Gastrocnemius medialis (tissue), 4 donors: Measurements from ENCODE around the gene LARGE1. TPM values are rescaled to one million over a fixed set of nuclear protein-coding genes. Genes with fewer than 3 reads are reported as not detected.

ENCODE experiments used
- ATAC-seq, 2 donors: fragments of 150-250 bp; one replicate each; pipeline ENCODE4 v1.9.1; 2016
- DNase-seq, 2 donors: peaks; one replicate each; pipeline ENCODE4 v3.0.0-alpha.2; 2019
- H3K27ac ChIP-seq, 4 donors: fragments of 200-600 bp; sonication (generic); 1 replicate in 1 of 4; 2 replicates in 3 of 4; pipeline ENCODE4 v1.5.1; 2016 to 2018; ENCODE audit warnings: mild to moderate bottlenecking in 2 of 4, moderate library complexity in 1 of 4
- H3K27me3 ChIP-seq, 3 donors: fragments of 200-600 bp; sonication (generic) in 2 of 3; 1 replicate in 1 of 3; 2 replicates in 2 of 3; pipeline versions ENCODE4 v1.5.1 to v1.6.0; 2016 to 2019; ENCODE audit warnings: mild to moderate bottlenecking in 1 of 3, moderate library complexity in 1 of 3
- H3K36me3 ChIP-seq, 2 donors: fragments of 200-600 bp; sonication (generic) in 1 of 2; one replicate each; pipeline ENCODE4 v1.5.1; 2017 to 2018
- H3K4me1 ChIP-seq, 2 donors: fragments of 200-600 bp; sonication (generic) in 1 of 2; one replicate each; pipeline ENCODE4 v1.5.1; 2016 to 2017; ENCODE audit warnings: mild to moderate bottlenecking in 2 of 2
- H3K4me3 ChIP-seq, 4 donors: fragments of 200-600 bp; sonication (generic) in 3 of 4; 1 replicate in 1 of 4; 2 replicates in 3 of 4; pipeline ENCODE4 v1.5.1; 2016 to 2019; ENCODE audit warnings: mild to moderate bottlenecking in 2 of 4
- H3K9me3 ChIP-seq, 3 donors: fragments of 200-600 bp; sonication (generic) in 2 of 3; 1 replicate in 1 of 3; 2 replicates in 2 of 3; pipeline ENCODE4 v1.5.1; 2016 to 2019
- POLR2A ChIP-seq, 2 donors: fragments of 450-650 bp; IDR thresholded peaks; one replicate each; pipeline ENCODE4 v1.6.1; 2017; ENCODE audit warnings: antibody characterized with exemption in 2 of 2, mild to moderate bottlenecking in 2 of 2, moderate library complexity in 2 of 2
- in situ Hi-C, 4 donors: fragments of 200-750 bp; cut with MboI; loops; one replicate each; pipeline versions ENCODE4 v1.15.0 to v1.8.0; 2017; ENCODE audit warnings: low sequenced_read_pairs in 4 of 4
- intact Hi-C: fragments of 100-400 bp; cut with DNase I; formaldehyde crosslinking; loops from one replicate; pipeline ENCODE4 v1.15.1; 2023; ENCODE audit warnings: low total_unique reads
- total RNA-seq, 4 donors: library from RNA; depleted of rRNA; stranded (reverse); fragments of >200 nt; gene quantifications; one replicate each; pipeline versions ENCODE4 v1.1.0 to v1.2.3, GENCODE V29; 2016
- TF ChIP-seq, protein P1 (sequence below), 5 experiments: fragments of 450-650 bp in 3 of 5; fragments of 200-600 bp in 2 of 5; sonication (generic) in 2 of 5; IDR thresholded peaks in 4 of 5; conservative IDR thresholded peaks in 1 of 5; 1 replicate in 4 of 5; 2 replicates in 1 of 5; pipeline ENCODE4 v1.5.1; 2016 to 2019; ENCODE audit warnings: antibody characterized with exemption in 5 of 5, mild to moderate bottlenecking in 3 of 5, moderate library complexity in 3 of 5

LARGE1 gene
- total RNA-seq, 4 donors from 2014 or later: 48.5 to 91.0 (median 68.4) TPM

DNA sequence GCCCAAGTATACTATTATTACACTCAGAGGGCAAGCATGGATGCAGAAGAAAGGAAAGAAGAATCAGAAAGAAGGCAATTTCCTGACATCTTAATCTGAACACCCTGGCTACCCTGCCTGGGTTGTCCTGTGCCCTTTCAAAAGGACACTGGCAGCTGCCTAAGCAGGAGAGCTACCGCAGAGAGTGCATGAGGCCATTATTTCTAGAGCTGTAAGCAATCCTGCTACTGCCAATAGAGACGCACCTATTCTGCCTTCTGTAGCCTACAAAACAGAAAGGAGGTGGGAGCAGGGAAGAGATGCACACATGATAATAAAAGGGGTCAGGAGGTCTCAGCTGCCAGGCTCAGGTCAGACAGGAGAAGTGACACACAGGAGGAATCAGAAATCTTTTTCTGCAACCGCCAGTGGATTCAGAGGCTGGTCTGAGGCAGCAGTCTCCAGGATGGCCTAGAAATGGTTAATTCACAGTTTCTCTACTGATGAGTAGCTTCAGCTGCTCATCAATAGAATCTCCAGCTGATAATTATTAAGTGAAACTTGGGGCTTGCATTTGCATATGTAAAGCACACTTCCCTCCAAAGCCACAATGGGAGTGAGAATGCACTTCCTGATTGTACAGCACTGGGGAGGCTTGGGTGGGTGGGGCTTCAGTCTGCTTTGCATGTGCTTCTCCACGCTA, 253.9 kb downstream of the LARGE1 start:
- Histone ChIP-seq H3K9me3 (no peaks in the 10 kb centered on the region), H3K4me3 (no peak overlapping the region), H3K27me3 (no peaks in the 10 kb centered on the region), H3K4me1 (peaks cover 0 to 18% of the 10 kb centered on the region in 2 donors), H3K36me3 (no peaks in the 10 kb centered on the region), H3K27ac (no peak overlapping the region)
- DNase-seq (no peak), ATAC-seq (no peak)
- TF ChIP-seq, protein P1, sequence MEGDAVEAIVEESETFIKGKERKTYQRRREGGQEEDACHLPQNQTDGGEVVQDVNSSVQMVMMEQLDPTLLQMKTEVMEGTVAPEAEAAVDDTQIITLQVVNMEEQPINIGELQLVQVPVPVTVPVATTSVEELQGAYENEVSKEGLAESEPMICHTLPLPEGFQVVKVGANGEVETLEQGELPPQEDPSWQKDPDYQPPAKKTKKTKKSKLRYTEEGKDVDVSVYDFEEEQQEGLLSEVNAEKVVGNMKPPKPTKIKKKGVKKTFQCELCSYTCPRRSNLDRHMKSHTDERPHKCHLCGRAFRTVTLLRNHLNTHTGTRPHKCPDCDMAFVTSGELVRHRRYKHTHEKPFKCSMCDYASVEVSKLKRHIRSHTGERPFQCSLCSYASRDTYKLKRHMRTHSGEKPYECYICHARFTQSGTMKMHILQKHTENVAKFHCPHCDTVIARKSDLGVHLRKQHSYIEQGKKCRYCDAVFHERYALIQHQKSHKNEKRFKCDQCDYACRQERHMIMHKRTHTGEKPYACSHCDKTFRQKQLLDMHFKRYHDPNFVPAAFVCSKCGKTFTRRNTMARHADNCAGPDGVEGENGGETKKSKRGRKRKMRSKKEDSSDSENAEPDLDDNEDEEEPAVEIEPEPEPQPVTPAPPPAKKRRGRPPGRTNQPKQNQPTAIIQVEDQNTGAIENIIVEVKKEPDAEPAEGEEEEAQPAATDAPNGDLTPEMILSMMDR (IDR thresholded peaks at IDR 0.05 in 4 of 5, conservative IDR thresholded peaks at IDR 0.05 in 1 of 5): no peak
- no peak for TF ChIP-seq POLR2A (IDR thresholded peaks at IDR 0.05)
- in situ Hi-C loops: no loop called here
- intact Hi-C loops: no loop called here

DNA sequence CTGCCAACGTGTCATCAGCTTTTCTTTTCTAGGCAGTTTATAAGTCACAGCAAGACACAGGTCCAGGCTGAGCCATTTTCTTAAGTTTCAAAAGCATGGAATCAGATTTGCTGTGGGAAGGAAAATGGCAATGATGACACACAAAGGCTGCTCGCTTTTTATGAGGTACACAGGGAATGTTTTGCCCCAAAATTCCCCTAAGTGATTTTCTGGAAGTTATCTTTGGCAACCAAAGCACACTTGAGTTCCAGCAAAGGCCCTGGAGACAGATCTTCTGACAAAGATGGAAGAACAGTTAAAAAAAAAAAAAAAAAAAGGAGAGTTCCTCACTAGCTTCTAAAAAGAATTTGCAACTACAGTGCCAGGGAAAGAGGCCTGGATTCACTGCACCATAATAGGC, 260.8 kb downstream of the LARGE1 start:
- intact Hi-C loops: no loop called here
- Histone ChIP-seq H3K4me1 (peaks cover 0 to 15% of the 10 kb centered on the region in 2 donors), H3K27ac (peak overlapping the region in 2 of 4 donors; percentile 23 to 34), H3K4me3 (no peak overlapping the region), H3K9me3 (no peaks in the 10 kb centered on the region), H3K27me3 (no peaks in the 10 kb centered on the region), H3K36me3 (no peaks in the 10 kb centered on the region)
- ATAC-seq: peak; percentile 43 to 57
- TF ChIP-seq POLR2A (IDR thresholded peaks at IDR 0.05): no peak
- TF ChIP-seq, protein P1 (IDR thresholded peaks at IDR 0.05 in 4 of 5, conservative IDR thresholded peaks at IDR 0.05 in 1 of 5): no peak
- in situ Hi-C loops: no loop called here
- peak; percentile 11 to 29 for DNase-seq

DNA sequence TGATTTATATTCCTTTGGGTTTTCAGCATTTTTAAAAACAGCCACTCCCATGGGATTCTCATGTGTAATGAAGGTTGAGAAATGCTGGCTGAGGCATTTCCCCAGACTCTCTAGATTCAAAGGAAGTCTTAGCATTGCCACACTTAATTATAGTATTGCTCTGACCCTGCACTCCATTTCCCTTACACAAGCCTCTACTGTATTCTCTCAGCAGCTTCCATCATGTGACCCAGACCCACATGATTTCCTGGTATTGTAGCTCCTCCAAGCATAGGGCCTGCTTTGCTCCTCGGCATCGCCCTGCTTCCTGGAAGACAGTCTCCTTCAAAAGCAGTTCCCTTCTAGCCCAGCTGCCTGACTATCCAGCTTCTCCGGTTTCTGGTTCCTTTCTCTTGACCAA, 261.5 kb downstream of the LARGE1 start:
- Histone ChIP-seq H3K4me1 (peaks cover 0 to 15% of the 10 kb centered on the region in 2 donors), H3K27ac (peak overlapping the region in 2 of 4 donors; percentile 23 to 34), H3K9me3 (no peaks in the 10 kb centered on the region), H3K36me3 (no peaks in the 10 kb centered on the region), H3K27me3 (no peaks in the 10 kb centered on the region), H3K4me3 (no peak overlapping the region)
- intact Hi-C loops: no loop called here
- DNase-seq (peak; percentile 28 to 38), ATAC-seq (peak; percentile 65 to 66)
- TF ChIP-seq POLR2A (IDR thresholded peaks at IDR 0.05): no peak
- TF ChIP-seq, protein P1 (IDR thresholded peaks at IDR 0.05 in 4 of 5, conservative IDR thresholded peaks at IDR 0.05 in 1 of 5): no peak
- in situ Hi-C loops: no loop called here

DNA sequence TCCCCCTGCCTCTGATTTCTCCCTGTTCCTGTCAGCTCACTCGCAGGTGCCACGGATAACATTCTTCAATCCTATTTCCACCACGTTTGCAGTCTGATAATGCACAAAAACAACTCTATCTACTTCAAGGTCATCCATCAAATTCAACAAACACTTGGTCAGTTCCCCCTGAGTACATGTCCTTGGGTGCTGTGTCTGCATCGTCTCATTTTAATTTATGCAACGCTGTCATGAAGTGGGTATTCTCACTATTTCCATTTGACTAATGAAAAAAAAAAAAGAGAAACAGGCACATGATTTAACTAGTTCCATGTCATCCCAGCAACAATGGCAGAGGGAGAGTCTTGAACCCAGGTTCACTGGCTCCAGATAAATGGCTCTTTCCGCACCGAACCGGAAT, 262.6 kb downstream of the LARGE1 start:
- no peak for TF ChIP-seq POLR2A (IDR thresholded peaks at IDR 0.05)
- TF ChIP-seq, protein P1 (IDR thresholded peaks at IDR 0.05 in 4 of 5, conservative IDR thresholded peaks at IDR 0.05 in 1 of 5): no peak
- Histone ChIP-seq H3K36me3 (no peaks in the 10 kb centered on the region), H3K27me3 (no peaks in the 10 kb centered on the region), H3K27ac (no peak overlapping the region), H3K4me3 (no peak overlapping the region), H3K4me1 (peaks cover 0 to 15% of the 10 kb centered on the region in 2 donors), H3K9me3 (no peaks in the 10 kb centered on the region)
- DNase-seq (no peak), ATAC-seq (no peak)
- intact Hi-C loops (no loop called here), in situ Hi-C loops (no loop called here)
